ENCODE results near the gene EFCAB6. TPM values are rescaled to one million over a fixed set of nuclear protein-coding genes. Genes with fewer than 3 reads are reported as not detected.

EFCAB6 gene
- total RNA-seq, 2 donors from 2014 or later, result 0.58 to 1.1 TPM

GRCh38 chr22:43508489-43508888 is 303.6 kb downstream of the EFCAB6 start:
- intact Hi-C loops (cut with DNase I, micrococcal nuclease), result no loop called here
- ATAC-seq (no peak), DNase-seq (no peak)

DNA sequence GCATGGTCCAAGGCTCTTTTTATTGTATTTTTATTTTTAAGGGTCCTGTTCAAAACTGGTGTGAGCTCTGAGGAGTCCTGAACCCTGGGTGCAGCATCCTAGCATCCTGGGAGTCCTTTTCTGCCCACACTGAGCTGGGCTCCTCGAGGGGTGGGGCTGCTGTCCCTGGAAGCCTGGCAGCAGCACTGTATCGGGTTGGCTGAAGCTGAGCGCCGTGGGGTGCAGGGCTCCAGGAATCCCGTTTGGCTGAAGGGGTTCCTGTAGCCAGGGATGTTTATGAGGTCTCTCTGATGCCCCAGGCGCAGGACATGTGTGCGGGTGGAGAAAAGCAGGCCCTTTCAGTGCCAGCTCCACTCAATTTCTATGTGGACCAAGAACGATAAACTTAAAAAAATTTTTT is 304.9 kb downstream of the EFCAB6 start:
- ATAC-seq (no peak), DNase-seq (peak in 1 of 2 donors; percentile 10)
- intact Hi-C loops (cut with DNase I, micrococcal nuclease), result no loop called here

DNA sequence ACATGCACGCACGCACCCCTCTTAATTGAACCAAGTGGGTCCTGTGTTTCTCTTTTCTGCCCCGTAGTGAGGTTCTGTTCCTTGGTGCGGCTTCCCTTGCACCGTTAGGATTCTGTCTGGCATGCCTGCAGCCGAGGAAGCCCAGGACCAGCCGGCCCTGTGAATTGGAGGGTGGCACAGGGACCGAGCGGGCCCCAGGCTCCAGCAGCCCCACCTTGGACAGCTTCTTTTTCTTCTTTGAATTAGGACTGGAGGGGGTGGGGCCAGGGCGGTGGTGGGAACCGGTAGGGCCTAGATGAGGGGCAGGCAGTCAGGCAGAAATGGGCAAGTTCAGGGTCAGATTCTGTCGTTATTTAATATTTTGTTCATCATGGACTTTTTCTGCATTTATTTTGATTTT is 305.6 kb downstream of the EFCAB6 start:
- ATAC-seq, result no peak
- intact Hi-C loops (cut with DNase I, micrococcal nuclease), result no loop called here
- no peak for DNase-seq

- no peak for ATAC-seq
- intact Hi-C loops (cut with DNase I, micrococcal nuclease), result no loop called here
- DNase-seq, result no peak
Observed at GRCh38 chr22:43505896-43506295, 306.2 kb downstream of the EFCAB6 start.

GRCh38 chr22:43505423-43505822 is 306.7 kb downstream of the EFCAB6 start:
- no peak for ATAC-seq
- no peak for DNase-seq
- intact Hi-C loops (cut with DNase I, micrococcal nuclease), result no loop called here

DNA sequence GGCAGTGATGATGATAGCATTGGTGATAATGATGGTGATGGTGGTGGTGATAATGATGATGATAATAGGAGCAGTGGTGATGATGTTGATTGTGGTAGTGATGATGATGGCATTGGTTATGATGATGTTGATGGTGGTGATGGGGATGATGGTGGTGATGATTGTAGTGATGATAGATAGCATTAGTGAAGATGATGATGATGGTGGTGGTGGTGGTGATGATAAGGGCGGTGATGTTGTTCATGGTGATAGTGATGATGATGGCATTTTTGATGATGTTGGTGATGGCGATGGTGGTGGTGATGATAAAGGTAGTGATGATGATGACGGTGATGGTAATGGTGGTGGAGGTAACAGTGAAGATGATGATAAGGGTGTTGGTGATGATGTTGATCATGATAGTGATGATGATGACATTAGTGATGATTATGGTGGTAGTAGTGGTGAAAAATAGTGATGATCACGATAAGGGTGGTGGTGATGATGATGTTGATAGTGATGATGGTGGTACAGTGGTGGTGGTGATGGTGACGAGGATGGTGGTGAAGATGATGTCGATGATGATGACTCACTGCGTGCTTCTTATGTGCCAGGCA is 307.3 kb downstream of the EFCAB6 start:
- ATAC-seq (no peak), DNase-seq (no peak)
- intact Hi-C loops (cut with DNase I, micrococcal nuclease), result no loop called here

GRCh38 chr22:43504068-43504467 is 308.0 kb downstream of the EFCAB6 start:
- intact Hi-C loops (cut with DNase I, micrococcal nuclease), result no loop called here
- DNase-seq (no peak), ATAC-seq (no peak)

GRCh38 chr22:43502306-43502874 is 309.7 kb downstream of the EFCAB6 start:
- intact Hi-C loops (cut with DNase I, micrococcal nuclease), result no loop called here
- ATAC-seq, result no peak
- DNase-seq, result peak in 1 of 2 donors; percentile 14

GRCh38 chr22:43501878-43502277 is 310.2 kb downstream of the EFCAB6 start:
- DNase-seq (no peak), ATAC-seq (no peak)
- intact Hi-C loops (cut with DNase I, micrococcal nuclease), result no loop called here

GRCh38 chr22:43500792-43501785 is 311.0 kb downstream of the EFCAB6 start:
- DNase-seq (no peak), ATAC-seq (no peak)

DNA sequence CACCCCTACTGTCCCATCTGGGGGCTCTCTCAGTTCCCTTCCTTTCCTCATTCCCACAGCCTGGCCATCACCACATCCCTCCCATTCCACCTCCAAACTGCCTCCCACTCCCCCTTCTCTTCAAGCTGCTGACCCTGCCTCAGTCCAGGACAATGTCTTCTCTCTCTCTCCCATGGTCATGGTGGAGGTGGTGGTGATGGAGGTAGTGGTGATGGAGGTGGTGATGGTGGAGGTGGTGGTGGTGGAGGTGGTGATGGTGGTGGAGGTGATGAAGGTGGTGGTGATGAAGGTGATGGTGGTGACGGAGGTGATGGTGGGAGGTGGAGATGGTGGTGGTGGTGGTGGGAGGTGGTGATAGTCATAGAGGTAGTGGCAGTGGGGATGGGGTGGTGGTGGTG is 313.2 kb downstream of the EFCAB6 start:
- DNase-seq (no peak), ATAC-seq (no peak)
- intact Hi-C loops (cut with DNase I, micrococcal nuclease), result no loop called here

More at GRCh38 chr22:43500792-43501785, 311.0 kb downstream of the EFCAB6 start:
- intact Hi-C loops (cut with DNase I, micrococcal nuclease), result no loop called here

DNA sequence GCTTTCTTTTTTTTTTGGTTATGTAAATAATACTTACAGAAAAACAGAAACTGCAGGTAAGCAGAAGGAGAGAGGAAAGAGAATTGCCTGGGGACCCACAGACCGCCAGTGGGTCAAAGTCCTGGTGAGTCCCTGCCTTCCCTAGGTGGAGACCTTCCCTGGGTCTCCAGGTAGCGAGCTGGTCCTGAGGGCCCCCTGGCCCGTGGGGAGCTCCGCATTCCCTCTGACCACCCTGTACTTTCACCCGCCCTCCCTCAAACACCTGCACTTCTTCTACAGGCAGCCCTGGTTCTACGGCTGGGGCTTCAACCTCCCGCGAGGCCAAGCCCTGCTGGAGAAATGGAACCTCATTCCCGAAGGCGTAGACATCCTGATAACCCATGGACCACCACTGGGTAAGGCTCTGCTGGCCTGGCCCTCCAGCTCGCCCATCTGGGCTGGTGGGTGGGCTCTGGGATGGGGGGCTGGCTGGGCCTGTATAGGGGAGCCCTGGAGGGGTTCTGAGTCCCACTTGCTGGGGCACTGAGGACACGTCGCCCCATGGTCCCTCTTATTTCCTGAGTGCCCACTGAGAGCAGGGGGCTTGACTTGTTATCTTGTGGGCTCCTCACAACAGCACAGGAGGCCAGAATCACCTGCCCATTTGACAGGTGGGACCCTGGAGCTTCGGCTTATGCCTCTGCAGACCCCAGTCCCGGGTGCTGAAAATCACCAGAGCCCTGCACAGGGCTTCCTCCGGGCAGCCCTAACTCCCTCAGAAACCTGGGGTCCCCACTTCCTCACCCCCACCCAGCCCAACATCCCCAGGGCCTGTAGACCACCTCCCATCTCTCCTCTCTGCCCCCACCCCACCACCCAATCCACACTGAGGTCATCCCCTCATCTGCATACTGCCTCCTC is 313.9 kb downstream of the EFCAB6 start:
- intact Hi-C loops (cut with DNase I, micrococcal nuclease), result no loop called here
- DNase-seq (no peak), ATAC-seq (no peak)

GRCh38 chr22:43493297-43493696 is 318.8 kb downstream of the EFCAB6 start:
- intact Hi-C loops (cut with DNase I, micrococcal nuclease), result no loop called here
- ATAC-seq (no peak), DNase-seq (no peak)

- intact Hi-C loops (cut with DNase I, micrococcal nuclease), result no loop called here
- DNase-seq, result no peak
- ATAC-seq, result no peak
Observed at GRCh38 chr22:43491737-43492136, 320.4 kb downstream of the EFCAB6 start.

GRCh38 chr22:43491177-43491576 is 320.9 kb downstream of the EFCAB6 start:
- no peak for ATAC-seq
- intact Hi-C loops (cut with DNase I, micrococcal nuclease), result no loop called here
- DNase-seq, result no peak

- intact Hi-C loops (cut with DNase I, micrococcal nuclease), result no loop called here
- ATAC-seq, result no peak
- no peak for DNase-seq
Observed at GRCh38 chr22:43490311-43490710, 321.8 kb downstream of the EFCAB6 start.

GRCh38 chr22:43488937-43489336 is 323.2 kb downstream of the EFCAB6 start:
- ATAC-seq, result no peak
- DNase-seq, result no peak
- intact Hi-C loops (cut with DNase I, micrococcal nuclease), result no loop called here

DNA sequence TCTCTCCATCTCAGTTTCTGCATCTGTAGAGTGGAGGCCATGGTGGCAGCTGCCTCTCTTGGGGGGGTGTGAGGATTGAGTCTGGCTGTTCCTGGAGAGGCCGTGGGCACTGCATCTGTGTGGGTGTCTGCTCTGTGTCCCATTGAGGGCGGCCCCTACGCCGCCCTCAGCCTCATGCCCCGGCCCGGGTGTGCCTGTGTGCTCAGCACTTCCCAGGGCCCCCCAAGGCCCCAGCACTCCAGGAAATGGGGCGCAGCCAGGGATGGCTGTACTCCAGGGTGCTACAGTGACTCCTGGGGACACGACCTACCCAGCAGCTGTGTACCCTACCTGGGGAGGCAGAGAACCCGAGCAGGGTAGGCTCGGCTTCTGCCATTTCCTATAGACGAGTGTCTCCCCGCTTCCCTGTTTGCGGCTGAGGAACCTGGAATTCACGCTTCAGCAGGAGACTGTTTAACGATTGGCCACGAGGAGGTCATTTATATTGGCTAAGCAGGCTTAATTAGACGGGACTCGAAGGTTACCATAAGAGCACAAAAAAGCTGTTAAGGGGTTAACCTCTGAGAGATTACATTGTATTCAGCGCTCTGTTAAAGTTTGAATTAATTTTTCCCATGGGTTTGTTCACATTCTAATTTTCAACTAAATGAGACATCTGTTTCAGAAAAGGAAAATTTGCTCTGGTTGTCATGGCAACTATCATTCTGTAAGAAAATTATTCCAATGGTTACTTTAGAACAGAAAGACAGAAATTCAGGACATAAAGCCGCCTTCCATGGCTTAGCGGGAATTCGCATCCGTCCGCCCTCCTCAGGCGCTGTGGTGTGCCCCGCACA is 323.9 kb downstream of the EFCAB6 start:
- DNase-seq, result no peak
- ATAC-seq, result no peak
- intact Hi-C loops (cut with DNase I, micrococcal nuclease), result no loop called here
